ENCODE data around the gene UPF3B. TPM values are rescaled to one million over a fixed set of nuclear protein-coding genes. Genes with fewer than 3 reads are reported as not detected.
"Not testable (repeated sequence)": the region's sequence is repeated elsewhere in the genome, so short reads cannot be mapped to it uniquely, and the experiment has no call there.

UPF3B gene
- total RNA-seq, 1 experiment from 2014 or later: 27.8 TPM

- POLR2A ChIA-PET: not testable (repeated sequence)
Measured at GRCh38 chrX:119890626-119891025, 37.9 kb upstream of the UPF3B start.

GRCh38 chrX:119887721-119888425 is 35.1 kb upstream of the UPF3B start:
- CTCF ChIA-PET: interaction anchor here (0.7 to 1.0 kb wide), 5 partner anchors 8 to 226 kb away, joined by 3 to 7 read pairs (median 3); partner anchors contain the start of genes AKAP14 and RPL39
- no peak for TF ChIP-seq POLR2AphosphoS5 (IDR thresholded peaks at IDR 0.05; ENCODE audit: low read depth, low read length)
- TF ChIP-seq SIN3A (IDR thresholded peaks at IDR 0.05; ENCODE audit: borderline replicate concordance, insufficient read depth, low read depth, low read length): 0 out of 2 replicates have a peak, but pooled peaks have one; percentile 25
- TF ChIP-seq TCF7L2 (IDR thresholded peaks at IDR 0.05; ENCODE audit: low read depth, low read length): no peak
- no peak for TF ChIP-seq REST (IDR thresholded peaks at IDR 0.05; ENCODE audit: insufficient read depth in 1 of 2, low read depth in 2 of 2, low read length in 1 of 2)
- TF ChIP-seq, protein P1, sequence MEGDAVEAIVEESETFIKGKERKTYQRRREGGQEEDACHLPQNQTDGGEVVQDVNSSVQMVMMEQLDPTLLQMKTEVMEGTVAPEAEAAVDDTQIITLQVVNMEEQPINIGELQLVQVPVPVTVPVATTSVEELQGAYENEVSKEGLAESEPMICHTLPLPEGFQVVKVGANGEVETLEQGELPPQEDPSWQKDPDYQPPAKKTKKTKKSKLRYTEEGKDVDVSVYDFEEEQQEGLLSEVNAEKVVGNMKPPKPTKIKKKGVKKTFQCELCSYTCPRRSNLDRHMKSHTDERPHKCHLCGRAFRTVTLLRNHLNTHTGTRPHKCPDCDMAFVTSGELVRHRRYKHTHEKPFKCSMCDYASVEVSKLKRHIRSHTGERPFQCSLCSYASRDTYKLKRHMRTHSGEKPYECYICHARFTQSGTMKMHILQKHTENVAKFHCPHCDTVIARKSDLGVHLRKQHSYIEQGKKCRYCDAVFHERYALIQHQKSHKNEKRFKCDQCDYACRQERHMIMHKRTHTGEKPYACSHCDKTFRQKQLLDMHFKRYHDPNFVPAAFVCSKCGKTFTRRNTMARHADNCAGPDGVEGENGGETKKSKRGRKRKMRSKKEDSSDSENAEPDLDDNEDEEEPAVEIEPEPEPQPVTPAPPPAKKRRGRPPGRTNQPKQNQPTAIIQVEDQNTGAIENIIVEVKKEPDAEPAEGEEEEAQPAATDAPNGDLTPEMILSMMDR (IDR thresholded peaks at IDR 0.05): peak; percentile 93

More at GRCh38 chrX:119890626-119891025, 37.9 kb upstream of the UPF3B start:
- DNase-seq (ENCODE audit: low read depth, low spot score); H3K27me3 ChIP-seq (ENCODE audit: control insufficient read depth, insufficient read depth, low read length); BruUV-seq (replicated peaks); H3K4me3 ChIP-seq (ENCODE audit: low read depth in 2 of 2, low read length in 2 of 2); H3K36me3 ChIP-seq (ENCODE audit: control insufficient read depth, insufficient read depth, low read length); ATAC-seq; H3K9me3 ChIP-seq (ENCODE audit: control insufficient read depth, insufficient read depth, low read depth, low read length); H3K4me1 ChIP-seq (ENCODE audit: control insufficient read depth, insufficient read depth, low read length); H3K27ac ChIP-seq (ENCODE audit: low read length); in situ Hi-C loops (cut with HindIII; ENCODE audit: low pct_unique_long_range_greater_than_20kb, low sequenced_read_pairs); intact Hi-C loops (cut with micrococcal nuclease; ENCODE audit: unreplicated experiment); CTCF ChIA-PET: not testable (repeated sequence)

More at GRCh38 chrX:119887721-119888425, 35.1 kb upstream of the UPF3B start:
- Histone ChIP-seq H3K27me3 (ENCODE audit: control insufficient read depth, insufficient read depth, low read length) (no peaks in the 10 kb centered on the region), H3K4me3 (ENCODE audit: low read depth in 2 of 2, low read length in 2 of 2) (peak overlapping the region; percentile 59 to 70), H3K36me3 (ENCODE audit: control insufficient read depth, insufficient read depth, low read length) (no peaks in the 10 kb centered on the region), H3K9me3 (ENCODE audit: control insufficient read depth, insufficient read depth, low read depth, low read length) (no peaks in the 10 kb centered on the region), H3K4me1 (ENCODE audit: control insufficient read depth, insufficient read depth, low read length) (peaks cover 10% of the 10 kb centered on the region), H3K27ac (ENCODE audit: low read length) (no peak overlapping the region)
- DNase-seq (ENCODE audit: low read depth, low spot score) (no peak), ATAC-seq (peak; percentile 97)
- in situ Hi-C loops (cut with HindIII; ENCODE audit: low pct_unique_long_range_greater_than_20kb, low sequenced_read_pairs) (no loop called here), intact Hi-C loops (cut with micrococcal nuclease; ENCODE audit: unreplicated experiment) (no loop called here)
- POLR2A ChIA-PET: interaction anchor here (0.6 kb wide), 1 partner anchor 9 kb away, joined by 3 read pairs; no protein-coding TSS in a partner anchor
- no TSS peak for BruUV-seq (replicated peaks)
